Suprapubic skin (tissue), 4 donors: Measurements from ENCODE around the gene STRIT1.

Source experiments
- POLR2A ChIP-seq, 2 donors: fragments of 450-650 bp; IDR thresholded peaks; one replicate each; pipeline ENCODE4 v1.6.1; 2017; ENCODE audit warnings: antibody characterized with exemption in 2 of 2, mild to moderate bottlenecking in 2 of 2, moderate library complexity in 2 of 2
- POLR2AphosphoS5 ChIP-seq, 3 donors: sonication (generic); formaldehyde crosslinking; IDR thresholded peaks; one replicate each; pipeline ENCODE4 v1.6.1; 2017; ENCODE audit warnings: antibody characterized with exemption in 3 of 3
- TF ChIP-seq, protein P1 (sequence below), 2 donors: fragments of 200-600 bp in 1 of 2; fragments of 450-650 bp in 1 of 2; sonication (generic) in 1 of 2; IDR thresholded peaks; one replicate each; pipeline ENCODE4 v1.5.1; 2016 to 2019; ENCODE audit warnings: antibody characterized with exemption in 2 of 2, mild to moderate bottlenecking in 1 of 2, moderate library complexity in 1 of 2

DNA sequence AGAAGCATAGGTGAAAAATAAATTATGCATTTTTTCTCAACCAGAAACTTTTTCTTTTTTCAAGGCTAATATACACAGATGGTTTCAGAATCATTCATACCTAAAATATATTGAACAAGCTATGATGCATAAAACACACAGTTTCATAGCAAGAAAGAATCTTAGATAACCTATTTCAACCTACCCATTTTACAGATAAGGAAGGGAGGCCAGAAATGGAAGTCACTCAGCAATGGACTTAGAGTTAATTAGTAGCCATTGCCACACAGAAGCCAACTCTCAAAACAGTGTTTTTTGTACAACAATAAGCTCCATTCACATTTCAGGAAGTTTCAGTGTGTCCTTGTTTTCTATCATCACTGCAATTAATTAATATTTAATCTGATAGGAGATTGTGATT, 27.5 kb upstream of the STRIT1 start:
- TF ChIP-seq, protein P1, sequence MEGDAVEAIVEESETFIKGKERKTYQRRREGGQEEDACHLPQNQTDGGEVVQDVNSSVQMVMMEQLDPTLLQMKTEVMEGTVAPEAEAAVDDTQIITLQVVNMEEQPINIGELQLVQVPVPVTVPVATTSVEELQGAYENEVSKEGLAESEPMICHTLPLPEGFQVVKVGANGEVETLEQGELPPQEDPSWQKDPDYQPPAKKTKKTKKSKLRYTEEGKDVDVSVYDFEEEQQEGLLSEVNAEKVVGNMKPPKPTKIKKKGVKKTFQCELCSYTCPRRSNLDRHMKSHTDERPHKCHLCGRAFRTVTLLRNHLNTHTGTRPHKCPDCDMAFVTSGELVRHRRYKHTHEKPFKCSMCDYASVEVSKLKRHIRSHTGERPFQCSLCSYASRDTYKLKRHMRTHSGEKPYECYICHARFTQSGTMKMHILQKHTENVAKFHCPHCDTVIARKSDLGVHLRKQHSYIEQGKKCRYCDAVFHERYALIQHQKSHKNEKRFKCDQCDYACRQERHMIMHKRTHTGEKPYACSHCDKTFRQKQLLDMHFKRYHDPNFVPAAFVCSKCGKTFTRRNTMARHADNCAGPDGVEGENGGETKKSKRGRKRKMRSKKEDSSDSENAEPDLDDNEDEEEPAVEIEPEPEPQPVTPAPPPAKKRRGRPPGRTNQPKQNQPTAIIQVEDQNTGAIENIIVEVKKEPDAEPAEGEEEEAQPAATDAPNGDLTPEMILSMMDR (IDR thresholded peaks at IDR 0.05) = no peak
- TF ChIP-seq POLR2A (IDR thresholded peaks at IDR 0.05) = no peak
- TF ChIP-seq POLR2AphosphoS5 (IDR thresholded peaks at IDR 0.05) = no peak
